K562 (cell line): ENCODE data around the gene RFNG. TPM values are rescaled to one million over a fixed set of nuclear protein-coding genes. Genes with fewer than 3 reads are reported as not detected.

Experiments
- BRD4 ChIP-seq: fragments of 200-600 bp; sonication (generic); IDR thresholded peaks from 2 replicates; pipeline ENCODE4 v1.6.1; 2017; ENCODE audit warnings: inconsistent platforms
- CBFA2T3 ChIP-seq: fragments of 450-650 bp; IDR thresholded peaks from 2 replicates; pipeline ENCODE4 v1.6.1; 2017
- CBX1 ChIP-seq: sonication (generic); IDR thresholded peaks from 2 replicates; pipeline ENCODE4 v1.6.1; 2016; ENCODE audit warnings: antibody characterized with exemption, low read depth, mild to moderate bottlenecking
- CSDE1 ChIP-seq, 2 experiments: fragments of 450-650 bp; IDR thresholded peaks; 2 replicates each; pipeline ENCODE4 v1.6.1; 2016; ENCODE audit warnings: mild to moderate bottlenecking in 1 of 2
- TARDBP ChIP-seq: fragments of 450-650 bp; IDR thresholded peaks from 2 replicates; pipeline ENCODE4 v1.6.1; 2016
- TFAM ChIP-seq: fragments of 250-450 bp; sonication (Bioruptor Pico); conservative IDR thresholded peaks from 2 replicates; pipeline ENCODE4 v1.5.0; 2021; ENCODE audit warnings: mild to moderate bottlenecking, moderate library complexity
- ZBTB1 ChIP-seq: sonication (generic); formaldehyde crosslinking; IDR thresholded peaks from 2 replicates; pipeline ENCODE4 v1.8.1; 2023; ENCODE audit warnings: missing genetic modification reagents, low read depth, mild to moderate bottlenecking, borderline replicate concordance
- ZBTB2 ChIP-seq: fragments of 450-650 bp; IDR thresholded peaks from 2 replicates; pipeline ENCODE4 v1.6.1; 2016; ENCODE audit warnings: antibody characterized with exemption
- ZC3H11A ChIP-seq: IDR thresholded peaks from 2 replicates; pipeline ENCODE4 v1.6.1; 2012; ENCODE audit warnings: low read depth, low read length, improper control_type of control experiment
- ZC3H8 ChIP-seq: fragments of 450-650 bp; IDR thresholded peaks from 2 replicates; pipeline ENCODE4 v1.6.1; 2017
- ZKSCAN8 ChIP-seq: fragments of 200-800 bp; sonication (Bioruptor generic); IDR thresholded peaks from 2 replicates; pipeline ENCODE4 v1.6.1; 2016; ENCODE audit warnings: missing genetic modification characterization, missing compliant biosample characterization
- ZNF212 ChIP-seq: fragments of 450-650 bp; formaldehyde crosslinking; IDR thresholded peaks from 2 replicates; pipeline ENCODE4 v1.4.0; 2020; ENCODE audit warnings: mild to moderate bottlenecking
- ZNF224 ChIP-seq: sonication (generic); formaldehyde crosslinking; IDR thresholded peaks from 2 replicates; pipeline ENCODE4 v1.8.0; 2022; ENCODE audit warnings: mild to moderate bottlenecking, missing genetic modification reagents
- ZNF764 ChIP-seq: fragments of 250-450 bp; sonication (Bioruptor Pico); IDR thresholded peaks from 2 replicates; pipeline ENCODE4 v1.4.0; 2020; ENCODE audit warnings: low read depth, mild to moderate bottlenecking, moderate library complexity
- polyA plus RNA-seq, 8 experiments: library from polyadenylated mRNA; depleted of rRNA in 4 of 8; stranded (reverse) in 5 of 8; unstranded in 3 of 8; fragments of >200 nt; fragmentation: Nextera tagmentation in 2 of 8; fragmentation: Illumina TruSeq in 1 of 8; extraction: Ambion mirVana in 2 of 8; extraction: Trizol in 1 of 8; gene quantifications; 2 replicates each; pipeline versions ENCODE4 v1.2.1 to v1.2.3, GENCODE V29; 2011 to 2014; ENCODE audit warnings: inconsistent platforms in 1 of 8, missing spikeins in 1 of 8
- total RNA-seq, 7 experiments: library from RNA; depleted of rRNA in 6 of 7; stranded (reverse); fragments of >200 nt in 6 of 7; fragmentation: Illumina TruSeq in 2 of 7; extraction: Trizol in 2 of 7; gene quantifications; 2 replicates each; pipeline versions ENCODE4 v1.2.1 to v1.2.3, GENCODE V29; 2011 to 2021; ENCODE audit warnings: low replicate concordance in 1 of 7
- TF ChIP-seq, protein P1 (sequence below): fragments of 450-650 bp; IDR thresholded peaks from one replicate; pipeline ENCODE4 v1.6.1; 2018; ENCODE audit warnings: mild to moderate bottlenecking, moderate library complexity; ENCODE audit not compliant: partially characterized antibody
- TF ChIP-seq, protein P2 (sequence below): fragments of 450-650 bp; IDR thresholded peaks from 2 replicates; pipeline ENCODE4 v1.6.1; 2016; ENCODE audit warnings: mild to moderate bottlenecking
- TF ChIP-seq, protein P3 (sequence below), 2 experiments: fragments of 450-650 bp in 1 of 2; sonication (generic) in 1 of 2; formaldehyde crosslinking in 1 of 2; IDR thresholded peaks in 1 of 2; conservative IDR thresholded peaks in 1 of 2; 2 replicates each; pipeline versions ENCODE4 v1.6.1 to v1.8.1; 2016 to 2023; ENCODE audit warnings: mild to moderate bottlenecking in 2 of 2, moderate library complexity in 2 of 2, inconsistent platforms in 1 of 2, missing genetic modification reagents in 1 of 2
- TF ChIP-seq, protein P4 (sequence below): sonication (generic); formaldehyde crosslinking; IDR thresholded peaks from 2 replicates; pipeline ENCODE4 v1.8.0; 2023; ENCODE audit warnings: mild to moderate bottlenecking, missing genetic modification reagents

RFNG gene
- total and polyA plus RNA-seq, 9 of the 15 experiments (the other 6 are each of a cell fraction or from before 2014, with no cell fraction given), result 0.32 to 32.8 (median 9.5) TPM

DNA sequence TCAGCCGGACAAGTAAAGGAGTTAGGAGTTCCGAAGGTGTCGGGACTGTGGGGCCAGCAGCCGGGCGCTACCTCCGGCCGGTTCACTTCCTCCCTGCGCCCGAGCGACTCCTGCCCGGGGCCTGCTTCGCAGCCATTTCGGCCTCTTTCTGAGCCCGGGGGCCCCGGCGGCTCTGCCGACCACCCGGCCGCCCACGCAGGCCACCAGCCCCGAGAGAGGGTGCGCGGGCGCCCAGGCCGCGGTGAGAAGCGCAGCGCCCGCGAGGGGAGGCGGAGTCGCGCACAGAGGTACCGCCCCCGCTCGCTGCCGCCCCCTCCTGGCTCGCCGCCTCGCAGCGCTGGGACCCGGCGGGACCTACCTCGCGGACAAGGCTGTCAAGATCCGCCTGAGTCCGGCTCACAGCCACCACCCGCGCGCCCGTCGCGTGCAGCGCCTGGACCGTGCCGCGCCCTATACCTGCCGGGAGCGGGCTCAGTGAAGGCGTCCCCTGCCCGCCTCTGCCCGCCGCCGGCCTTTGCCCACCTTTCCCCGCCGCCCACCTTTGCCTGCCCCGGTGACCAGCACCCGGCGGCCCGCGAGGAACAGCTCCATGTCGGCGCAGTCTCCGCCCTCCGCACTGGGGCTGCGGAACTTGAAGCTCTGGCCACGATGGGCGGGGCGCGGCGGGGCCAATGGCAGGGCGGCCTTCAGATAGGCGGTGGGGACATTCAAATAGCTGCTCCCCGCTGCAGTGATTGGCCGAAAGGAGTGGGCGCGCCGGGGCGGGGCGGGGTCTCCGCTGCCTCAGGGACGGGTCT, 14.3 kb downstream of the RFNG start, which contains the start of gene DCXR (continued):
- TF ChIP-seq, protein P1, sequence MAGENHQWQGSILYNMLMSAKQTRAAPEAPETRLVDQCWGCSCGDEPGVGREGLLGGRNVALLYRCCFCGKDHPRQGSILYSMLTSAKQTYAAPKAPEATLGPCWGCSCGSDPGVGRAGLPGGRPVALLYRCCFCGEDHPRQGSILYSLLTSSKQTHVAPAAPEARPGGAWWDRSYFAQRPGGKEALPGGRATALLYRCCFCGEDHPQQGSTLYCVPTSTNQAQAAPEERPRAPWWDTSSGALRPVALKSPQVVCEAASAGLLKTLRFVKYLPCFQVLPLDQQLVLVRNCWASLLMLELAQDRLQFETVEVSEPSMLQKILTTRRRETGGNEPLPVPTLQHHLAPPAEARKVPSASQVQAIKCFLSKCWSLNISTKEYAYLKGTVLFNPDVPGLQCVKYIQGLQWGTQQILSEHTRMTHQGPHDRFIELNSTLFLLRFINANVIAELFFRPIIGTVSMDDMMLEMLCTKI, result no peak
- no peak for TF ChIP-seq TFAM (CRISPR knock-in tag)
- no peak for TF ChIP-seq ZNF212 (CRISPR knock-in tag)
- TF ChIP-seq, protein P2, sequence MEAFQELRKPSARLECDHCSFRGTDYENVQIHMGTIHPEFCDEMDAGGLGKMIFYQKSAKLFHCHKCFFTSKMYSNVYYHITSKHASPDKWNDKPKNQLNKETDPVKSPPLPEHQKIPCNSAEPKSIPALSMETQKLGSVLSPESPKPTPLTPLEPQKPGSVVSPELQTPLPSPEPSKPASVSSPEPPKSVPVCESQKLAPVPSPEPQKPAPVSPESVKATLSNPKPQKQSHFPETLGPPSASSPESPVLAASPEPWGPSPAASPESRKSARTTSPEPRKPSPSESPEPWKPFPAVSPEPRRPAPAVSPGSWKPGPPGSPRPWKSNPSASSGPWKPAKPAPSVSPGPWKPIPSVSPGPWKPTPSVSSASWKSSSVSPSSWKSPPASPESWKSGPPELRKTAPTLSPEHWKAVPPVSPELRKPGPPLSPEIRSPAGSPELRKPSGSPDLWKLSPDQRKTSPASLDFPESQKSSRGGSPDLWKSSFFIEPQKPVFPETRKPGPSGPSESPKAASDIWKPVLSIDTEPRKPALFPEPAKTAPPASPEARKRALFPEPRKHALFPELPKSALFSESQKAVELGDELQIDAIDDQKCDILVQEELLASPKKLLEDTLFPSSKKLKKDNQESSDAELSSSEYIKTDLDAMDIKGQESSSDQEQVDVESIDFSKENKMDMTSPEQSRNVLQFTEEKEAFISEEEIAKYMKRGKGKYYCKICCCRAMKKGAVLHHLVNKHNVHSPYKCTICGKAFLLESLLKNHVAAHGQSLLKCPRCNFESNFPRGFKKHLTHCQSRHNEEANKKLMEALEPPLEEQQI, result no peak
- TF ChIP-seq, protein P3, sequence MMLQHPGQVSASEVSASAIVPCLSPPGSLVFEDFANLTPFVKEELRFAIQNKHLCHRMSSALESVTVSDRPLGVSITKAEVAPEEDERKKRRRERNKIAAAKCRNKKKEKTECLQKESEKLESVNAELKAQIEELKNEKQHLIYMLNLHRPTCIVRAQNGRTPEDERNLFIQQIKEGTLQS (IDR thresholded peaks at IDR 0.05), result no peak
- TF ChIP-seq, protein P3 (CRISPR knock-in tag; conservative IDR thresholded peaks at IDR 0.05), result no peak
- no peak for TF ChIP-seq ZKSCAN8 (CRISPR knock-in tag)
- no peak for TF ChIP-seq CBX1
- TF ChIP-seq ZNF764, result no peak
- TF ChIP-seq CSDE1 (IDR thresholded peaks at IDR 0.05), result no peak
- TF ChIP-seq, protein P4, sequence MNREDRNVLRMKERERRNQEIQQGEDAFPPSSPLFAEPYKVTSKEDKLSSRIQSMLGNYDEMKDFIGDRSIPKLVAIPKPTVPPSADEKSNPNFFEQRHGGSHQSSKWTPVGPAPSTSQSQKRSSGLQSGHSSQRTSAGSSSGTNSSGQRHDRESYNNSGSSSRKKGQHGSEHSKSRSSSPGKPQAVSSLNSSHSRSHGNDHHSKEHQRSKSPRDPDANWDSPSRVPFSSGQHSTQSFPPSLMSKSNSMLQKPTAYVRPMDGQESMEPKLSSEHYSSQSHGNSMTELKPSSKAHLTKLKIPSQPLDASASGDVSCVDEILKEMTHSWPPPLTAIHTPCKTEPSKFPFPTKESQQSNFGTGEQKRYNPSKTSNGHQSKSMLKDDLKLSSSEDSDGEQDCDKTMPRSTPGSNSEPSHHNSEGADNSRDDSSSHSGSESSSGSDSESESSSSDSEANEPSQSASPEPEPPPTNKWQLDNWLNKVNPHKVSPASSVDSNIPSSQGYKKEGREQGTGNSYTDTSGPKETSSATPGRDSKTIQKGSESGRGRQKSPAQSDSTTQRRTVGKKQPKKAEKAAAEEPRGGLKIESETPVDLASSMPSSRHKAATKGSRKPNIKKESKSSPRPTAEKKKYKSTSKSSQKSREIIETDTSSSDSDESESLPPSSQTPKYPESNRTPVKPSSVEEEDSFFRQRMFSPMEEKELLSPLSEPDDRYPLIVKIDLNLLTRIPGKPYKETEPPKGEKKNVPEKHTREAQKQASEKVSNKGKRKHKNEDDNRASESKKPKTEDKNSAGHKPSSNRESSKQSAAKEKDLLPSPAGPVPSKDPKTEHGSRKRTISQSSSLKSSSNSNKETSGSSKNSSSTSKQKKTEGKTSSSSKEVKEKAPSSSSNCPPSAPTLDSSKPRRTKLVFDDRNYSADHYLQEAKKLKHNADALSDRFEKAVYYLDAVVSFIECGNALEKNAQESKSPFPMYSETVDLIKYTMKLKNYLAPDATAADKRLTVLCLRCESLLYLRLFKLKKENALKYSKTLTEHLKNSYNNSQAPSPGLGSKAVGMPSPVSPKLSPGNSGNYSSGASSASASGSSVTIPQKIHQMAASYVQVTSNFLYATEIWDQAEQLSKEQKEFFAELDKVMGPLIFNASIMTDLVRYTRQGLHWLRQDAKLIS (CRISPR knock-in tag), result peak; percentile 94
- peak; percentile 17; the same call in 1 of the 2 replicates for TF ChIP-seq ZBTB1
- TF ChIP-seq ZBTB2, result no peak
- TF ChIP-seq CBFA2T3, result no peak
- no peak for TF ChIP-seq ZC3H8
- no peak for TF ChIP-seq ZNF224 (CRISPR knock-in tag)
- TF ChIP-seq ZC3H11A, result no peak
- TF ChIP-seq TARDBP, result peak; percentile 79; the same call in 1 of the 2 replicates
- peak; percentile 65; the same call in 1 of the 2 replicates for TF ChIP-seq BRD4
